ENCODE data around the gene IMP3. TPM values are rescaled to one million over a fixed set of nuclear protein-coding genes. Genes with fewer than 3 reads are reported as not detected.

Gene IMP3
- total RNA-seq, 2 donors from 2014 or later, result 52.2 to 58.2 TPM

DNA sequence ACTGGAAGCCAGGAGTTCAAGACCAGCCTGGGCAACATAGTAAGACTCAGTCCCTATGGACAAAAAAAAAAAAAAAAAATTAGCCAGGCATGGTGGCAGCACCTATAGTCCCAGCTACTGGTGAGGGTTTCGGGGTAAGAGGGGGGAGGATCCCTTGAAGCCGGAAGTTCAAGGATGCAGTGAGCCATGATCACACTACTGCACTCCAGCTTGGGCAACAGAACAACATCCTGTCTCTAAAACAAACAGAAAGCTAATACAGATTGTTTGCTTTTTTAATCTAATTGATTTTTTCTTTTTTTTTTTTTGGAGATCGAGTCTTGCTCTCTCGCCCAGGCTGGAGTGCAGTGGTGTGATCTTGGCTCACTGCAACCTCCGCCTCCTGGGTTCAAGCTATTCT, 1.6 kb upstream of the IMP3 start:
- Histone ChIP-seq H3K27me3 (ENCODE audit: control insufficient read depth, insufficient read depth, low read length, poor library complexity, severe bottlenecking) (peaks cover 9% of the 10 kb centered on the region), H3K9me3 (ENCODE audit: control insufficient read depth, low read length) (no peaks in the 10 kb centered on the region), H3K4me1 (ENCODE audit: control insufficient read depth, insufficient read depth, low read length) (peaks cover 5% of the 10 kb centered on the region), H3K4me3 (ENCODE audit: low read length) (no peak overlapping the region), H3K9ac (ENCODE audit: extremely low read depth, low read length, poor library complexity, severe bottlenecking) (no peak overlapping the region), H3K36me3 (ENCODE audit: control insufficient read depth, insufficient read depth, low read length) (no peaks in the 10 kb centered on the region), H3K27ac (ENCODE audit: low read depth, low read length) (no peak overlapping the region)
- no peaks in the 10 kb centered on the region for H3K36me3 Mint-ChIP-seq (ENCODE audit: low read depth)
- H3K4me1 Mint-ChIP-seq, result peaks cover 24% of the 10 kb centered on the region
- TF ChIP-seq CTCF (conservative IDR thresholded peaks at IDR 0.05), result no peak
- H3K9me3 Mint-ChIP-seq, result no peaks in the 10 kb centered on the region
- H3K27ac Mint-ChIP-seq, result no peak overlapping the region
- H3K4me3 Mint-ChIP-seq, result no peak overlapping the region
- peaks cover 20% of the 10 kb centered on the region for H3K27me3 Mint-ChIP-seq (ENCODE audit: insufficient read depth)
- DNase-seq, result no peak
- 87 to 98% methylated on average over 3 to 5 of the region's 5 CpGs for WGBS, 2 experiments (ENCODE audit: insufficient coverage in 1 of 2, insufficient read length in 1 of 2)

DNA sequence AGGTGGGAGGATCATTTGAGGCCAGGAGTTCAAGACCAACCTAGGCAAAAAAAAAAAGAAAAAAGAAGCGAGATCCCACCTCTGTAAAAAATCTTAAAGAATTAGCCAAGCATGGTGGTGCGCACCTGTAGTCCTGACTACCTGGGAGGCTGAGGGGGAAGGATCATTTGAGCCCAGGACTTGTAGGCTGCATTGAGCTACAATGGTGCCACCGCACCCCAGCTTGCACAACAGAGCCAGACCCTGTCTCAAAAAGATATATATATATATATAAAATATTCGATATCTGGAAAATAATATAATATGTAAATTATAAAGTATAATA, 1.1 kb upstream of the IMP3 start:
- H3K4me1 Mint-ChIP-seq, result peaks cover 22% of the 10 kb centered on the region
- Histone ChIP-seq H3K27ac (ENCODE audit: low read depth, low read length) (no peak overlapping the region), H3K4me3 (ENCODE audit: low read length) (peak overlapping the region; percentile 89), H3K4me1 (ENCODE audit: control insufficient read depth, insufficient read depth, low read length) (peaks cover 5% of the 10 kb centered on the region), H3K9ac (ENCODE audit: extremely low read depth, low read length, poor library complexity, severe bottlenecking) (peak overlapping the region; percentile 73), H3K27me3 (ENCODE audit: control insufficient read depth, insufficient read depth, low read length, poor library complexity, severe bottlenecking) (peaks cover 4% of the 10 kb centered on the region), H3K9me3 (ENCODE audit: control insufficient read depth, low read length) (no peaks in the 10 kb centered on the region), H3K36me3 (ENCODE audit: control insufficient read depth, insufficient read depth, low read length) (no peaks in the 10 kb centered on the region)
- peaks cover 15% of the 10 kb centered on the region for H3K27me3 Mint-ChIP-seq (ENCODE audit: insufficient read depth)
- DNase-seq, result no peak
- no peak for TF ChIP-seq CTCF (conservative IDR thresholded peaks at IDR 0.05)
- WGBS, 2 experiments (ENCODE audit: insufficient coverage in 1 of 2, insufficient read length in 1 of 2), result 93% methylated on average over 2 of the region's 4 CpGs; no CpG with 5 or more reads in 1 of the 2 experiments
- peak overlapping the region; percentile 87 for H3K27ac Mint-ChIP-seq
- no peaks in the 10 kb centered on the region for H3K9me3 Mint-ChIP-seq
- no peaks in the 10 kb centered on the region for H3K36me3 Mint-ChIP-seq (ENCODE audit: low read depth)
- peak overlapping the region; percentile 93 for H3K4me3 Mint-ChIP-seq

GRCh38 chr15:75640483-75641178, 607 bp upstream of the IMP3 start:
- Histone ChIP-seq H3K36me3 (ENCODE audit: control insufficient read depth, insufficient read depth, low read length) (no peaks in the 10 kb centered on the region), H3K27ac (ENCODE audit: low read depth, low read length) (peak overlapping the region; percentile 90), H3K27me3 (ENCODE audit: control insufficient read depth, insufficient read depth, low read length, poor library complexity, severe bottlenecking) (no peaks in the 10 kb centered on the region), H3K4me1 (ENCODE audit: control insufficient read depth, insufficient read depth, low read length) (peaks cover 5% of the 10 kb centered on the region), H3K4me3 (ENCODE audit: low read length) (peak overlapping the region; percentile 89), H3K9me3 (ENCODE audit: control insufficient read depth, low read length) (no peaks in the 10 kb centered on the region), H3K9ac (ENCODE audit: extremely low read depth, low read length, poor library complexity, severe bottlenecking) (peak overlapping the region; percentile 73)
- Mint-ChIP-seq H3K9me3 (no peaks in the 10 kb centered on the region), H3K27me3 (ENCODE audit: insufficient read depth) (peaks cover 11% of the 10 kb centered on the region), H3K4me3 (peak overlapping the region; percentile 93), H3K27ac (peak overlapping the region; percentile 87), H3K4me1 (peaks cover 22% of the 10 kb centered on the region), H3K36me3 (ENCODE audit: low read depth) (no peaks in the 10 kb centered on the region)
- peak; percentile 45 for TF ChIP-seq CTCF (conservative IDR thresholded peaks at IDR 0.05)
- 11 to 14% methylated on average over 9 to 17 of the region's 17 CpGs for WGBS, 2 experiments (ENCODE audit: insufficient coverage in 1 of 2, insufficient read length in 1 of 2)
- DNase-seq, result no peak

Data from endodermal cell (in vitro differentiated cells).